Cerebellar nuclear complex (tissue), 1 donor: ENCODE results near the gene CSRP1.
"Not testable (repeated sequence)": the region's sequence is repeated elsewhere in the genome, so short reads cannot be mapped to it uniquely, and the experiment has no call there.

Experiments
- DNase-seq, 2 experiments: peaks; one replicate each; lab custom pipeline; 2025; lab: John Stamatoyannopoulos, UW

CSRP1 gene

GRCh38 chr1:201537891-201538611 lies 31.1 kb upstream of the CSRP1 start:
- DNase-seq = no peak

GRCh38 chr1:201537467-201537866 lies 30.5 kb upstream of the CSRP1 start:
- DNase-seq = no peak

- no peak for DNase-seq
Observed at GRCh38 chr1:201537028-201537427, 30.1 kb upstream of the CSRP1 start.

GRCh38 chr1:201536558-201536957 lies 29.6 kb upstream of the CSRP1 start:
- DNase-seq = no peak

- DNase-seq = no peak
Observed at GRCh38 chr1:201535919-201536245, 29.0 kb upstream of the CSRP1 start.

- no peak for DNase-seq
Observed at GRCh38 chr1:201535046-201535918, 28.4 kb upstream of the CSRP1 start.

- DNase-seq = no peak
Observed at GRCh38 chr1:201533836-201534235, 26.9 kb upstream of the CSRP1 start.

GRCh38 chr1:201531551-201532425 lies 24.9 kb upstream of the CSRP1 start:
- DNase-seq = no peak

- DNase-seq = no peak
Observed at GRCh38 chr1:201530741-201531531, 24.0 kb upstream of the CSRP1 start.

GRCh38 chr1:201528631-201529252 lies 21.8 kb upstream of the CSRP1 start:
- DNase-seq = no peak

- no peak for DNase-seq
Observed at GRCh38 chr1:201527879-201528278, 21.0 kb upstream of the CSRP1 start.

GRCh38 chr1:201525193-201525778 lies 18.4 kb upstream of the CSRP1 start:
- no peak for DNase-seq

- not testable (repeated sequence) for DNase-seq
Observed at GRCh38 chr1:201520046-201520575, 13.2 kb upstream of the CSRP1 start.

GRCh38 chr1:201518071-201518470 lies 11.1 kb upstream of the CSRP1 start:
- DNase-seq = no peak

GRCh38 chr1:201517631-201518030 lies 10.7 kb upstream of the CSRP1 start:
- no peak for DNase-seq

- no peak for DNase-seq
Observed at GRCh38 chr1:201516511-201517127, 9.7 kb upstream of the CSRP1 start.

- DNase-seq = no peak
Observed at GRCh38 chr1:201515895-201516294, 9.0 kb upstream of the CSRP1 start.

- no peak for DNase-seq
Observed at GRCh38 chr1:201515062-201515750, 8.3 kb upstream of the CSRP1 start.

GRCh38 chr1:201514466-201514865 lies 7.5 kb upstream of the CSRP1 start:
- DNase-seq = no peak
